ENCODE measurements around the gene CRELD1. TPM values are rescaled to one million over a fixed set of nuclear protein-coding genes. Genes with fewer than 3 reads are reported as not detected.
A peak's percentile ranks its signal among the peaks of the same experiment; 100 is the strongest.
"Not testable (repeated sequence)": the region's sequence is repeated elsewhere in the genome, so short reads cannot be mapped to it uniquely, and the experiment has no call there.

Gene CRELD1
- total and polyA plus RNA-seq, 9 donors: 11.2 to 35.2 (median 29.0) TPM

- no peak for TF ChIP-seq EP300 (IDR thresholded peaks at IDR 0.05)
- no peak for TF ChIP-seq CTCF (IDR thresholded peaks at IDR 0.05)
- no peak for TF ChIP-seq POLR2A (IDR thresholded peaks at IDR 0.05)
- Histone ChIP-seq H3K9me3 (no peaks in the 10 kb centered on the region), H3K27ac (peak overlapping the region; percentile 83 to 86), H3K4me1 (ENCODE audit: insufficient read depth) (peaks cover 5% of the 10 kb centered on the region), H3K27me3 (no peaks in the 10 kb centered on the region), H3K4me3 (peak overlapping the region; percentile 90), H3K36me3 (no peaks in the 10 kb centered on the region)
- 2 to 5% (median 2%) methylated on average over 12 of the region's 12 CpGs for WGBS, 3 donors
- DNase-seq: no peak
- intact Hi-C loops (cut with DNase I): no loop called here
Measured at GRCh38 chr3:9891072-9891622, 42.5 kb upstream of the CRELD1 start.

- TF ChIP-seq CTCF (IDR thresholded peaks at IDR 0.05) (no peak), EP300 (IDR thresholded peaks at IDR 0.05) (no peak), POLR2A (IDR thresholded peaks at IDR 0.05) (no peak)
- Histone ChIP-seq H3K4me1 (ENCODE audit: insufficient read depth) (peaks cover 5% of the 10 kb centered on the region), H3K27me3 (no peaks in the 10 kb centered on the region), H3K9me3 (no peaks in the 10 kb centered on the region), H3K27ac (no peak overlapping the region), H3K36me3 (no peaks in the 10 kb centered on the region), H3K4me3 (no peak overlapping the region)
- 90 to 94% (median 91%) methylated on average over 1 of the region's 1 CpG for WGBS, 3 donors
- no peak for DNase-seq
- intact Hi-C loops (cut with DNase I): no loop called here
Measured at GRCh38 chr3:9893739-9894138, 39.9 kb upstream of the CRELD1 start.

- H3K9me3 ChIP-seq; H3K27ac ChIP-seq; H3K36me3 ChIP-seq; H3K4me1 ChIP-seq (ENCODE audit: insufficient read depth); intact Hi-C loops (cut with DNase I); DNase-seq; H3K4me3 ChIP-seq; H3K27me3 ChIP-seq: not testable (repeated sequence)
- WGBS, 3 donors: 95 to 98% (median 95%) methylated on average over 3 of the region's 3 CpGs
Measured at GRCh38 chr3:9895715-9896114, 37.9 kb upstream of the CRELD1 start.

GRCh38 chr3:9896755-9897407 is 36.8 kb upstream of the CRELD1 start:
- H3K9me3 ChIP-seq; H3K36me3 ChIP-seq; H3K27me3 ChIP-seq; DNase-seq; H3K4me1 ChIP-seq (ENCODE audit: insufficient read depth); intact Hi-C loops (cut with DNase I); H3K27ac ChIP-seq; H3K4me3 ChIP-seq: not testable (repeated sequence)
- 82 to 86% (median 85%) methylated on average over 10 of the region's 10 CpGs for WGBS, 3 donors

- 46 to 66% (median 55%) methylated on average over 4 of the region's 4 CpGs for WGBS, 3 donors
- no peaks in the 10 kb centered on the region for H3K9me3 ChIP-seq
- H3K36me3 ChIP-seq: no peaks in the 10 kb centered on the region
- intact Hi-C loops (cut with DNase I): no loop called here
- no peak overlapping the region for H3K4me3 ChIP-seq
- peaks cover 1% of the 10 kb centered on the region for H3K4me1 ChIP-seq (ENCODE audit: insufficient read depth)
- DNase-seq: no peak
- H3K27me3 ChIP-seq: no peaks in the 10 kb centered on the region
- no peak overlapping the region for H3K27ac ChIP-seq
- TF ChIP-seq POLR2A (IDR thresholded peaks at IDR 0.05) (no peak), EP300 (IDR thresholded peaks at IDR 0.05) (no peak), CTCF (IDR thresholded peaks at IDR 0.05) (no peak)
Measured at GRCh38 chr3:9897408-9898372, 35.9 kb upstream of the CRELD1 start.

Data from ovary (tissue), 9 donors.